Smooth muscle cell (in vitro differentiated cells): Measurements from ENCODE around the gene FASN. TPM values are rescaled to one million over a fixed set of nuclear protein-coding genes. Genes with fewer than 3 reads are reported as not detected.

Experiments
- DNase-seq: peaks from one replicate; lab custom pipeline; 2025; ENCODE audit not compliant: unreplicated experiment; lab: John Stamatoyannopoulos, UW
- H2AFZ ChIP-seq: fragments of 200-600 bp; sonication (generic); 2 replicates; pipeline ENCODE4 v1.6.0; 2016; ENCODE audit warnings: antibody characterized with exemption, low read depth, mild to moderate bottlenecking
- H3F3A ChIP-seq: fragments of 200-600 bp; sonication (generic); 2 replicates; pipeline ENCODE4 v1.6.0; 2017; ENCODE audit warnings: antibody characterized with exemption, low read depth
- H3K27ac ChIP-seq: fragments of 200-600 bp; sonication (generic); 2 replicates; pipeline ENCODE4 v1.5.1; 2016; ENCODE audit warnings: low read depth, mild to moderate bottlenecking
- H3K27me3 ChIP-seq: fragments of 200-600 bp; sonication (generic); 2 replicates; pipeline ENCODE4 v1.6.1; 2016; ENCODE audit warnings: low read depth, mild to moderate bottlenecking
- H3K36me3 ChIP-seq: fragments of 200-600 bp; sonication (generic); 2 replicates; pipeline ENCODE4 v1.5.1; 2016; ENCODE audit warnings: low read depth
- H3K4me1 ChIP-seq: fragments of 200-600 bp; sonication (generic); 2 replicates; pipeline ENCODE4 v1.5.1; 2016; ENCODE audit warnings: low read depth
- H3K4me2 ChIP-seq: fragments of 200-600 bp; sonication (generic); 2 replicates; pipeline ENCODE4 v1.6.0; 2016; ENCODE audit warnings: mild to moderate bottlenecking
- H3K4me3 ChIP-seq: fragments of 200-600 bp; sonication (generic); 2 replicates; pipeline ENCODE4 v1.5.1; 2016; ENCODE audit warnings: mild to moderate bottlenecking
- H3K79me2 ChIP-seq: fragments of 200-600 bp; sonication (generic); 2 replicates; pipeline ENCODE4 v1.6.0; 2016; ENCODE audit warnings: low read depth, mild to moderate bottlenecking
- H3K9ac ChIP-seq: fragments of 200-600 bp; sonication (generic); 2 replicates; pipeline ENCODE4 v1.6.0; 2016; ENCODE audit warnings: low read depth
- H3K9me3 ChIP-seq: fragments of 200-600 bp; sonication (generic); replicated peaks from 2 replicates; pipeline ENCODE4 v1.5.1; 2016; ENCODE audit warnings: low read depth
- H4K20me1 ChIP-seq: fragments of 200-600 bp; sonication (generic); 2 replicates; pipeline ENCODE4 v1.6.0; 2016; ENCODE audit warnings: low read depth
- CTCF ChIP-seq: fragments of 200-600 bp; sonication (generic); IDR thresholded peaks from 2 replicates; pipeline ENCODE4 v1.5.1; 2017; ENCODE audit warnings: borderline replicate concordance, mild to moderate bottlenecking, antibody characterized with exemption; ENCODE audit not compliant: insufficient read depth, poor library complexity, severe bottlenecking
- WGBS: methylation state at CpG from one replicate; pipeline ENCODE4 v1.1.7; 2016; ENCODE audit warnings: low lambda C conversion rate; 5-methylcytosine and 5-hydroxymethylcytosine counted together
- polyA plus RNA-seq: library from polyadenylated mRNA; unstranded; fragments of >200 nt; fragmentation: Nextera tagmentation; extraction: Ambion mirVana; gene quantifications from 2 replicates; pipeline ENCODE4 v1.2.1, GENCODE V29; 2016
- total RNA-seq: library from RNA; depleted of rRNA; stranded (reverse); fragments of >200 nt; gene quantifications from 2 replicates; pipeline ENCODE4 v1.2.3, GENCODE V29; 2014

FASN gene
- total and polyA plus RNA-seq, 2 experiments from 2014 or later: 46.6 to 49.3 TPM

GRCh38 chr17:82035488-82035887, 62.5 kb downstream of the FASN start:
- peaks cover 6% of the 10 kb centered on the region for H3K4me1 ChIP-seq
- TF ChIP-seq CTCF: no peak
- no peak overlapping the region for H3K4me2 ChIP-seq
- H4K20me1 ChIP-seq: no peaks in the 10 kb centered on the region
- no peak overlapping the region for H3K27ac ChIP-seq
- H3K36me3 ChIP-seq: no peaks in the 10 kb centered on the region
- H3K9me3 ChIP-seq: no peaks in the 10 kb centered on the region
- no peaks in the 10 kb centered on the region for H3K27me3 ChIP-seq
- H3K4me3 ChIP-seq: no peak overlapping the region
- no peak overlapping the region for H3K9ac ChIP-seq
- 86% methylated on average over 8 of the region's 8 CpGs for WGBS
- peaks cover 6% of the 10 kb centered on the region for H3F3A ChIP-seq
- no peaks in the 10 kb centered on the region for H3K79me2 ChIP-seq
- no peak for DNase-seq
- H2AFZ ChIP-seq: no peak overlapping the region

GRCh38 chr17:82034371-82035011, 63.5 kb downstream of the FASN start:
- H3K4me1 ChIP-seq: peaks cover 6% of the 10 kb centered on the region
- no peaks in the 10 kb centered on the region for H3K27me3 ChIP-seq
- H2AFZ ChIP-seq: no peak overlapping the region
- H3K9ac ChIP-seq: no peak overlapping the region
- no peak overlapping the region for H3K4me3 ChIP-seq
- no peaks in the 10 kb centered on the region for H3K79me2 ChIP-seq
- no peaks in the 10 kb centered on the region for H3K36me3 ChIP-seq
- H3K4me2 ChIP-seq: no peak overlapping the region
- H3K9me3 ChIP-seq: no peaks in the 10 kb centered on the region
- TF ChIP-seq CTCF: no peak
- no peak overlapping the region for H3K27ac ChIP-seq
- H3F3A ChIP-seq: peaks cover 6% of the 10 kb centered on the region
- no peaks in the 10 kb centered on the region for H4K20me1 ChIP-seq
- WGBS: 86% methylated on average over 23 of the region's 23 CpGs
- no peak for DNase-seq

GRCh38 chr17:82033359-82034085, 64.5 kb downstream of the FASN start:
- H3K9ac ChIP-seq: no peak overlapping the region
- no peaks in the 10 kb centered on the region for H3K27me3 ChIP-seq
- WGBS: 96% methylated on average over 31 of the region's 38 CpGs
- peaks cover 6% of the 10 kb centered on the region for H3K4me1 ChIP-seq
- peaks cover 6% of the 10 kb centered on the region for H3F3A ChIP-seq
- H3K36me3 ChIP-seq: no peaks in the 10 kb centered on the region
- H3K4me3 ChIP-seq: no peak overlapping the region
- H2AFZ ChIP-seq: no peak overlapping the region
- no peak overlapping the region for H3K27ac ChIP-seq
- no peaks in the 10 kb centered on the region for H4K20me1 ChIP-seq
- DNase-seq: no peak
- H3K4me2 ChIP-seq: no peak overlapping the region
- H3K79me2 ChIP-seq: no peaks in the 10 kb centered on the region
- no peaks in the 10 kb centered on the region for H3K9me3 ChIP-seq
- no peak for TF ChIP-seq CTCF
